ENCODE results near the gene HES3.

Gene HES3, protein sequence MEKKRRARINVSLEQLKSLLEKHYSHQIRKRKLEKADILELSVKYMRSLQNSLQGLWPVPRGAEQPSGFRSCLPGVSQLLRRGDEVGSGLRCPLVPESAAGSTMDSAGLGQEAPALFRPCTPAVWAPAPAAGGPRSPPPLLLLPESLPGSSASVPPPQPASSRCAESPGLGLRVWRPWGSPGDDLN

DNA sequence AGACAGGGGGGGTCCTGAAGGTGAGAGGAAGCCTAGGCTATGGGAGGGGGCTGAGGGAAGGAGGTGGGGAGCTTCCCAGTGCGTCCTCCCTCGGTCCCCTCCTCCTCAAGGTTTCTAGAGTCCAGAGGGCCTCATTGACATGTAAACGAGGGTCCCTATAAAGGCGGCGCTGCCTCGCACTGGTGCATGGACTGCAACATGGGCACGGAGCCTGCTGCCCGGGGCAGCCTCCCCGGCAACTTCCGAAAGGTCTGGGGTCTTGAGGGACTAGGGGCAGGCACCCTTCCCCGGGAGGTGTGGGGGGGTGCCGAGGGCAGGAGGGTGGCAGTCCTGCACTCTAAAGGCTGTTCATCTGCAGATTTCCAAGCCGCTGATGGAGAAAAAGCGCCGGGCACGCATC lies at the start of gene HES3:
HES3 (plus strand) TSS at position 187 of the 400 bp plus-strand sequence; CDS start at position 374, 187 bp downstream.
- no peak for DNase-seq (ENCODE audit: extremely low read depth in 1 of 2, low read depth in 1 of 2)

GRCh38 chr1:6197746-6198427 lies 46.1 kb upstream of the HES3 start:
- no peak for DNase-seq (ENCODE audit: extremely low read depth in 1 of 2, low read depth in 1 of 2)

- DNase-seq (ENCODE audit: extremely low read depth in 1 of 2, low read depth in 1 of 2): no peak
Measured at GRCh38 chr1:6198646-6199297, 45.2 kb upstream of the HES3 start.

GRCh38 chr1:6199298-6200187 lies 44.4 kb upstream of the HES3 start, which contains the start of gene RPL22:
Gene RPL22, minus strand, starts transcription at chr1:6199595. Its CDS starts 22 bp downstream, at chr1:6199573.
- DNase-seq (ENCODE audit: extremely low read depth in 1 of 2, low read depth in 1 of 2): peak; percentile 90 to 99

DNA sequence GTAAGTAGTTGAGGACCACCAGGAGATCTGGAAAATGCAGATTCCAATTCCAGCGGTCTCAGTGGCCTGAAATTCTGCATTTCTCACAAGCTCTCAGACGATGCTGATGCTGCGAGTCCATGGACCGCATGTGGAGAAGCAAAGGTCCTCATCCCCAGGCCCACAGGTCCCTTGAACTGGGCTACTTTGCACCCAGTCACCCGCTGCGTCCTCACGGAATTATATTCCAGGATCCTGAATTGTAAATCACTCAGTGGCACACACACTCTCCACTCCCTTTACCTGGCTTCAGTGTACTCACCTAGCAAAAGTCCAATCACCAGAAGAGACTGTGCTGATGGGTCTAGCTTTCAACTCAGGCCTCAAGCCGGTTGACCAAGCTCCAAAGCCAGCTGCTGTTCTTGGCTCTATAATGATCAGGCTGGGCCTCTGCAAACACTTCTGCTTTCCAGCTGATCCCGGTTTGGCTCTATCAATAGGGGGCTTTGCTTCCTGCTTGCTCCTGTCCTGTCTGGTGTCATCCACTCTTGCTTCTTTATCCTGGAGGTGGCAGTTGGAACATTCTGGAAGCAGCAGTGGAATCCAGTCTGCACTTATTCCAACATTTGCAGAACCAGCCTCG lies 43.7 kb upstream of the HES3 start:
- no peak for DNase-seq (ENCODE audit: extremely low read depth in 1 of 2, low read depth in 1 of 2)

GRCh38 chr1:6202256-6202655 lies 41.7 kb upstream of the HES3 start:
- no peak for DNase-seq (ENCODE audit: extremely low read depth in 1 of 2, low read depth in 1 of 2)

GRCh38 chr1:6205849-6206519 lies 38.0 kb upstream of the HES3 start, which contains the start of gene RNF207:
Gene RNF207, plus strand, starts transcription at chr1:6206119. Its CDS starts 417 bp downstream, at chr1:6206536.
- peak; percentile 36 to 58 for DNase-seq (ENCODE audit: extremely low read depth in 1 of 2, low read depth in 1 of 2)

GRCh38 chr1:6206520-6206855 lies 37.5 kb upstream of the HES3 start:
- no peak for DNase-seq (ENCODE audit: extremely low read depth in 1 of 2, low read depth in 1 of 2)

DNA sequence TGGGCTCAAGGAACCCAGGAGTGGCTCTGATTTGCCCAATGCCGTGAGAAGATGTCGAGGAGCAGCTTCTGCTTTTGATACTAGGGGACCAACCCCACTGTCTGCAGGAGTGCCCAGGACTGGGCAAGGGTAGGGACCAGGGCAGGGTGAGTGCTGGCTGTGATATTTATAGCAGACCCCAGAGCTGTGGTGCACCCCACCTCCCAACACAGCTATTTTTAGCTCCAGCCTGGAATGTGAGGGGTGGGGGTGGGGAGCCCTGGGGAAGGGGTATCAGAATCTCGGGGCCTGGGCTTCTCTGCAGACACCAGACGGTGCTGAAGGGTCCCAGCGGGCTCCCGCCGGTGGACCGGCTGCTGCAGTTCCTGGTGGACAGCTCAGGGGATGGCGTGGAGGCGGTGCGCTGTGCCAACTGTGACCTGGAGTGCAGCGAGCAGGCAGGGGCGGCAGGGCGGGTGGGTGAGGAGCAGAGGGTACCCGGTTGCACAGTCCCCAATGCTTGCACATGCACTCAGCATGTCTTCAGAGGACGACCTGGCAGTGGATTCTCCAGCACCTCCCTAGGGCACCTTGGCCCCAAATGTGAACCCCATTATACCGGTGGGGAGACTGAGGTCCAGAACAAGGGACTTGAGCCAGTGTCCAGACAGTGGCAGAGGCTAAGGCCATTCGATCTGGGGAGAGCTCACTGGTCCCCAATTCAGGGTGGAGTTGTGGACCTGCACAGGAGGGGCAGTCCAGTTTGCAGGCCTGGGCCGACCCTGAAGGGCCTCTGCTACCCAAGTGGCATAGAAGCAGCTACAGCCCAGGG lies 36.7 kb upstream of the HES3 start:
- no peak for DNase-seq (ENCODE audit: extremely low read depth in 1 of 2, low read depth in 1 of 2)

DNA sequence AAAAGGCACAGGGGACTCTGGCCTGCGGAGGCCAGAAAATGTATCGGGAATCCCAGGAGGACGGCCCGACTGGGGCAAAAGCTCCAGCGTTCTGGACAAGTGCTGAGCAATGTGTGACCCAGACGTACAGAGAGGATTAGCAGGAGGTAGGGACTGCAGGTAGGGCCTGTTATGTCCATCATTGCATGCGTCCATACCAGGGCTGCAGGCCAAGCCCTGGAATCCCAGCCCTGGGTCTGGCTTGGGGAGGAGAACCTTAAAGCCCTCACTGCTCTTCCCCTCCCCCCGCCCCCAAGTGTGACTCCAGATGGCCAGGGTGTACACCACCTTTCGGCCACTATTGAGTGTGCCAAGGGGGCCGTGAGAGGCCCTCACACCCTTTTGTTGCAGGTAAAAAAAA lies 36.1 kb upstream of the HES3 start:
- DNase-seq (ENCODE audit: extremely low read depth in 1 of 2, low read depth in 1 of 2): no peak

DNA sequence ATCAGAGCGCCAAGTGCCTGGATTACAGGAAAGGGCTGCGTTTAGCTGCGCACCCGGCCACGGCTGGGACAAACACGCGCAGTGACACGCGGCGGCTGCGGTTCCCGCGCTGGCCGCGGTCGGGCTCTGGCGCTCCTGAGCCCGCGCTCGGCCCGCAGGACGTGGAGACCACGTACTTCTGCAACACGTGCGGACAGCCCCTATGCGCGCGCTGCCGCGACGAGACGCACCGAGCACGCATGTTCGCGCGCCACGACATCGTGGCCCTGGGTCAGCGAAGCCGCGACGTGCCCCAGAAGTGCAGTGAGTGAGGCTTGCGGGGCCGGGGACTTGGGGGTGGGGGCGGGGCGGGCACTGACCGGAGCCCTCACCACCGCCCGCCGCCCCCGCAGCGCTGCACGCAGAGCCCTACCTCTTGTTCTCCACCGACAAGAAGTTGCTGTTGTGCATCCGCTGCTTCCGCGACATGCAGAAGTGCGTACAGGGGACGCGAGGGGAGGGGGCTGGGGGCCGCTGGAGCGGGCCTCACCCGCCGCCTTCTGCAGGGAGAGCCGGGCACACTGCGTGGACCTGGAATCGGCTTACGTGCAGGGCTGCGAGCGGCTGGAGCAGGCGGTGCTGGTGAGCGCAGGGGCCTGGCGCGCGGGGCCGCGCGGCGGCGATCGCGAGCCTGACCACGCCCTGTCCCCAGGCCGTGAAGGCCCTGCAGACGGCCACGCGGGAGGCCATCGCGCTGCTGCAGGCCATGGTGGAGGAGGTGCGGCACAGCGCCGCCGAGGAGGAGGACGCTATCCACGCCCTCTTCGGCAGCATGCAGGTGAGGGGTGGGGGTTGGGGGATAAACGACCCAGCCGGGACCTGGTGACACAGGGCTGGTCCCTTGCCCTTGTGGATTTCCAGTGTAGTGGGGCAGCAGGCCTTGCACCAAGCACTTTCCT lies 35.0 kb upstream of the HES3 start:
- no peak for DNase-seq (ENCODE audit: extremely low read depth in 1 of 2, low read depth in 1 of 2)

DNA sequence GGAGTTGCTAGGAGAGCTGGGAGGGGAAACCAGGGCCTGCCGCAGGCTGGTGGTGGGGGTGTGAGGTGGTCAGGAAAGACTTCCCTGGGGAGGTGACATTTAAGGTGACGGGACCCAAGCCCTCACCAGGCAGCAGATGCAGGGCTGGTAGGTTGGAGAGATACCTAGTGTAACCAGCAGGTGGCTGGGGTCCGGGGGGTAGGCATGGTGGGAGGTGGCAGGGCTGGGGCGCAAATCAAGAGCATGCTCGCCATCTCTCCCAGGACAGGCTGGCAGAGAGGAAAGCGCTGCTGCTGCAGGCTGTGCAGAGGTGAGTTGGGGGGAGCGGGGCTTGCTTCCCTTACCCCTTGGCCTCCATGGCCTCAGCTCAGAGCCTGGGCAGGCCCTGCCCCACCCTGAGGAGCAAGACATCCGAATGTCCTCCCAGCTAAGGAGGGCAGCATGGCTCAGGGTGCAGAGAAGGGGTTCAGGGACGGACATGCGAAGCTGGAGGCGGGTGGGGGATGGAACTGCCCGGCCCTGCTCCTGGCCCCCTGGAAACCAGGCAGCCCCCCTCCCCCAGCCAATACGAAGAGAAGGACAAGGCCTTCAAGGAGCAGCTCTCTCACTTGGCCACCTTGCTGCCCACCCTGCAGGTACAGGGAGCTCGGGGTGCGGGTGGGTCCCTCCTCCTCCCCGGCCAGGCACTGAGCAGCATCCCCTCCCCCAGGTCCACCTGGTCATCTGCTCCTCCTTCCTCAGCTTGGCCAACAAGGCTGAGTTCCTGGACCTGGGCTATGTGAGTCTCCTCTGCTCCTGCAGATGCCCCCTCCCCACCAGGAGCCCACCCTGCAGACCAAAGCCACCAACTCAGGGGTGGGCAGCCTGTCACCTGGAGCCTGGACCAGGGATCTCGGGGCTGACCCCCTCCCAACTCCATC lies 34.1 kb upstream of the HES3 start:
- DNase-seq (ENCODE audit: extremely low read depth in 1 of 2, low read depth in 1 of 2): no peak

DNA sequence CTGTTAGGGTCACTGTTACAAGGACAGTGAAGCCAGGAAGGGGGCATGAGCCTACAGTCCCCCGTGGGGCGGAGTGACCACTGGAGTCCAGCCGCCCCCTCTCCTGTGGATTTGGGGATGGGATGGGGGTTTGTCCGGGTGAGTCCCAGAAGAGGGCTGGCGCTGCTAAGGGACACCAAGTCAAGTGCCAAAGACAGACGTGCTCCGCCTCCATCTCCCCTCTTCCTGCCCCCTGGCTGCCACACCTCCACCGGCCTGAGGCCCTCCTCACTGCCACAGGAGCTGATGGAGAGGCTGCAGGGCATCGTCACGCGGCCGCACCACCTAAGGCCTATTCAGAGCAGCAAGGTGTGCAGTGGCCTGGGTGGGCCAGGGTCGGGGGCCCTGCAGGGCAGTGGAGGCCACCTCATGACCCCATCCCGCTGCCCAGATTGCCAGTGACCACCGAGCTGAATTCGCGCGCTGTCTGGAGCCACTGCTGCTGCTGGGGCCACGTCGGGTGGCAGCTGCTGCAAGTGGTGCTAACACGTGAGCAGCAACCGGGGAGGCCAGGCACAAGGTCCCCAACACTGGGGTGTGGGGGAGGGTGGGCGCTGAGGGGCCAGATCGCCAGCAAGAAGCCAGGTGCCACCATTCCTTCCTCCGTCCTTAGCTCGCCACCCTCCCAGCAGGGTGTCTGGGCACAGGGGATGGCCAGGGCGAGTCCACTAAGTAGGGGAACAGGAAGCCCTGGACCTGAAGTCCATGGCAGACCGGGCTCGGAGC lies 33.2 kb upstream of the HES3 start:
- no peak for DNase-seq (ENCODE audit: extremely low read depth in 1 of 2, low read depth in 1 of 2)

DNA sequence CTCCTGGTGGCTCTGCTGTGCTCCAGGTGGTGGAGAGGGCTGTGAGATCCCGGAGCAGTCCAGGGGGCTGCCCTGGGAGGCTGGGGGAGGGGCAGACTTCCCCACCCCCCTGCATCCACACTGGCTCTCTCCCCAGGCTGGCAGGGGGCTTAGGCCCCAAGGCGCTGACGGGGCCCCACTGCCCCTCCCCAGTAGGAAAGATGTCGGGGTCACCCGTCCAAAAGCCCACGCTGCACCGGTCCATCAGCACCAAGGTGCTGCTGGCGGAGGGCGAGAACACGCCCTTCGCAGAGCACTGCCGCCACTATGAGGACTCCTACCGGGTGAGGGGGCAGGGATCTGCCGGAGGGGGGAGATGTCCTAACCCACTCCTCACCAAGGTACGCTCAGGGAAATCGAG lies 32.2 kb upstream of the HES3 start:
- DNase-seq (ENCODE audit: extremely low read depth in 1 of 2, low read depth in 1 of 2): no peak

- no peak for DNase-seq (ENCODE audit: extremely low read depth in 1 of 2, low read depth in 1 of 2)
Measured at GRCh38 chr1:6212193-6212959, 31.6 kb upstream of the HES3 start.

Data from stimulated activated CD8-positive, alpha-beta memory T cell treated with anti-CD3 and anti-CD28 coated beads, Interleukin-7, amount 100 ng/mL, for 48 hours (primary cell).